Measurements from ENCODE around the gene MRPS18A.

The MRPS18A gene

GRCh38 chr6:43627008-43627825 is 60.4 kb downstream of the MRPS18A start:
- in situ Hi-C loops (cut with HindIII; ENCODE audit: low pct_ligation_motif_present, low pct_unique_long_range_greater_than_20kb, low sequenced_read_pairs) = no loop called here
- DNase-seq = peak; percentile 95

- in situ Hi-C loops (cut with HindIII; ENCODE audit: low pct_ligation_motif_present, low pct_unique_long_range_greater_than_20kb, low sequenced_read_pairs) = no loop called here
- DNase-seq = no peak
Measured at GRCh38 chr6:43625393-43625992, 62.1 kb downstream of the MRPS18A start.

- no peak for DNase-seq
- in situ Hi-C loops (cut with HindIII; ENCODE audit: low pct_ligation_motif_present, low pct_unique_long_range_greater_than_20kb, low sequenced_read_pairs) = no loop called here
Measured at GRCh38 chr6:43624786-43625288, 62.8 kb downstream of the MRPS18A start.

- no peak for DNase-seq
- in situ Hi-C loops (cut with HindIII; ENCODE audit: low pct_ligation_motif_present, low pct_unique_long_range_greater_than_20kb, low sequenced_read_pairs) = no loop called here
Measured at GRCh38 chr6:43623880-43624785, 63.5 kb downstream of the MRPS18A start.

DNA sequence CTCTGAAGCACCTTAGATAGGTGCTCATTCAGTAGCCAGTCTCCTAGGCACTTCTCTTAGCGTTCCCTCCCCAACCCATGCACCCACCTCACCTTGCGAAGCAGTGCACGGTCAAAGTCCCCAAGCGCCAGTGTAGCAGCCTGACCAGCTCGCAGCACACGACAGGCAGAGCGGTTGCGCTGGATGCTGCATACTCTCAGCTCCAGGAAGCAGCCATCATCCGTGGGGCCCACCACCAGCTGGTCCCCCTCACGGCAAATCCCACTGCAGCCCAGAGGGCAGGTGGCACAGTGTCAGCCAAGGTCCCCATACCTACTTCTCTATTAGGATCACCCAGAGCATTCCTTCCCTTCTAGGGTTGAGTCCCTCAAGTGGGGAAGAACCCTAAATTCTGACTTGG is 65.0 kb downstream of the MRPS18A start:
- DNase-seq = no peak
- in situ Hi-C loops (cut with HindIII; ENCODE audit: low pct_ligation_motif_present, low pct_unique_long_range_greater_than_20kb, low sequenced_read_pairs) = no loop called here

- DNase-seq = no peak
- in situ Hi-C loops (cut with HindIII; ENCODE audit: low pct_ligation_motif_present, low pct_unique_long_range_greater_than_20kb, low sequenced_read_pairs) = no loop called here
Measured at GRCh38 chr6:43621836-43622180, 65.8 kb downstream of the MRPS18A start.

Data from ACHN (cell line).